Measurements from ENCODE around the gene PPIA.

The PPIA gene

DNA sequence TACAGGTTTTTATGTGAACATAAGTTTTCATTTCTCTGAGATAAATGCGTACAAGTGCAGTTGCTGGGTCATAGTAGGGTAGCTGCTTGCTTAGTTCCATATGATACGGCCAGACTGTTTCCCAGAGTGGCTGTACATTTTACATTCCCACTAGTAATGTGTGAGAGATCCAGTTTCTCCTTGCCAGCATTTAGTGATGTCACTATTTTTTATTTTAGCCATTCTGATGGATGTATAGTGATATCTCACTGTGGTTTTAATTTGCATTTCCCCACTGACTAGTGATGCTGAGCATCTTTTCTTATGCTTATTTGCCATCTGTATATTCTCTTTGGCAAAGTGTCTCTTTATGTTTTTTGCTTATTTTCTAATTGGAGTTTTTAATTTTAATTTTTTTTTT, 43.7 kb upstream of the PPIA start (continued):
- no peak for TF ChIP-seq PPARA (CRISPR knock-in tag; IDR thresholded peaks at IDR 0.05; ENCODE audit: borderline replicate concordance)
- TF ChIP-seq ISL1 (CRISPR knock-in tag; IDR thresholded peaks at IDR 0.05): no peak
- no peak for TF ChIP-seq ZNF8 (CRISPR knock-in tag; IDR thresholded peaks at IDR 0.05)
- TF ChIP-seq, protein P1, sequence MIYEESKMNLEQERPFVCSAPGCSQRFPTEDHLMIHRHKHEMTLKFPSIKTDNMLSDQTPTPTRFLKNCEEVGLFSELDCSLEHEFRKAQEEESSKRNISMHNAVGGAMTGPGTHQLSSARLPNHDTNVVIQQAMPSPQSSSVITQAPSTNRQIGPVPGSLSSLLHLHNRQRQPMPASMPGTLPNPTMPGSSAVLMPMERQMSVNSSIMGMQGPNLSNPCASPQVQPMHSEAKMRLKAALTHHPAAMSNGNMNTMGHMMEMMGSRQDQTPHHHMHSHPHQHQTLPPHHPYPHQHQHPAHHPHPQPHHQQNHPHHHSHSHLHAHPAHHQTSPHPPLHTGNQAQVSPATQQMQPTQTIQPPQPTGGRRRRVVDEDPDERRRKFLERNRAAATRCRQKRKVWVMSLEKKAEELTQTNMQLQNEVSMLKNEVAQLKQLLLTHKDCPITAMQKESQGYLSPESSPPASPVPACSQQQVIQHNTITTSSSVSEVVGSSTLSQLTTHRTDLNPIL (CRISPR knock-in tag; IDR thresholded peaks at IDR 0.05; ENCODE audit: low read depth): no peak
- TF ChIP-seq, protein P2, sequence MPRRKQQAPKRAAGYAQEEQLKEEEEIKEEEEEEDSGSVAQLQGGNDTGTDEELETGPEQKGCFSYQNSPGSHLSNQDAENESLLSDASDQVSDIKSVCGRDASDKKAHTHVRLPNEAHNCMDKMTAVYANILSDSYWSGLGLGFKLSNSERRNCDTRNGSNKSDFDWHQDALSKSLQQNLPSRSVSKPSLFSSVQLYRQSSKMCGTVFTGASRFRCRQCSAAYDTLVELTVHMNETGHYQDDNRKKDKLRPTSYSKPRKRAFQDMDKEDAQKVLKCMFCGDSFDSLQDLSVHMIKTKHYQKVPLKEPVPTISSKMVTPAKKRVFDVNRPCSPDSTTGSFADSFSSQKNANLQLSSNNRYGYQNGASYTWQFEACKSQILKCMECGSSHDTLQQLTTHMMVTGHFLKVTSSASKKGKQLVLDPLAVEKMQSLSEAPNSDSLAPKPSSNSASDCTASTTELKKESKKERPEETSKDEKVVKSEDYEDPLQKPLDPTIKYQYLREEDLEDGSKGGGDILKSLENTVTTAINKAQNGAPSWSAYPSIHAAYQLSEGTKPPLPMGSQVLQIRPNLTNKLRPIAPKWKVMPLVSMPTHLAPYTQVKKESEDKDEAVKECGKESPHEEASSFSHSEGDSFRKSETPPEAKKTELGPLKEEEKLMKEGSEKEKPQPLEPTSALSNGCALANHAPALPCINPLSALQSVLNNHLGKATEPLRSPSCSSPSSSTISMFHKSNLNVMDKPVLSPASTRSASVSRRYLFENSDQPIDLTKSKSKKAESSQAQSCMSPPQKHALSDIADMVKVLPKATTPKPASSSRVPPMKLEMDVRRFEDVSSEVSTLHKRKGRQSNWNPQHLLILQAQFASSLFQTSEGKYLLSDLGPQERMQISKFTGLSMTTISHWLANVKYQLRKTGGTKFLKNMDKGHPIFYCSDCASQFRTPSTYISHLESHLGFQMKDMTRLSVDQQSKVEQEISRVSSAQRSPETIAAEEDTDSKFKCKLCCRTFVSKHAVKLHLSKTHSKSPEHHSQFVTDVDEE (CRISPR knock-in tag; IDR thresholded peaks at IDR 0.05): no peak

DNA sequence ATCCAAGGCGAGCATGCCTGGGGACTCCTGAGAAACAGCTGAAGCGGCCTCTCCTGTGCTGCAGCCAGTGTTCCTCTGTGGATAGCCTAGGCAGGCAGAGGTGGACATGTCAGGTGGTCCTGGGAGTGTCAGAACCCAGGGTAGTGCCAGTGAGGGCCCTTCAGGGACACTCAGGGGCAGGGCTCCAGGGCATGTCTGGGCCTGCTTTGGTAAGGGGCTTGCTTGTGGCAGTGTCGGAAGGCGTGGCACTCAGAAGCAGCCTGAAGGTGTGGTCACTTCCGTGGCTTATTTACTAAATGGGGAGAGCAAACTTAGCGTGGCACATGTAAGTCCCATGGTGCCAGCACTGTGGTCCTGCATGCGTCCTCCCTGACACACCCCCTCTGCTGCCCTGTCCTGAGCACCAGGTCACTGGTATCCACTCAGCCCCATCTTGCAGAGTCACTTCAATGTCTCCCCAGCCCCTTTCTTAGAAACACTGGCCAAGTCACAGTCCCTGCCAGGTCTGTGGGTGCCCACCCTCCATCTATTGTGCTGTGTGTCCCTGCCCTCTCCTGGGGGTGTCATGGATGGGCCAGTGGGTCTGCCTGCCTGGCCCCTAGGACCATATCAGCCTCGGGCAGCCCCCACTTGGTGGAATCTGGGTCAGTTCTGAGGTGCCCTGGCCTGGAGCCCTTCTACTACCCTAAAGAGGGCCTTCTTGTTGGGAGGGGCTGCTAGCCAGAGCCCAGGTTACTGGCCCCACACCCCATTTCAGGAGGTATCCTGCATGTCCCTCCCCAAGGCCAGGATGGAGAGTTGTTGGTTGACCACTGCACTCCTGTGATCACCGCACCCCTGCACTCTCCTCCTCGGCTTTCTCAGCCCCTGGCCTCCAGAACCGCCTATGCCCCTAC, 41.4 kb upstream of the PPIA start:
- TF ChIP-seq TOX (CRISPR knock-in tag; IDR thresholded peaks at IDR 0.05; ENCODE audit: borderline replicate concordance): no peak
- TF ChIP-seq ZNF70 (CRISPR knock-in tag; IDR thresholded peaks at IDR 0.05): no peak
- TF ChIP-seq, protein P3, sequence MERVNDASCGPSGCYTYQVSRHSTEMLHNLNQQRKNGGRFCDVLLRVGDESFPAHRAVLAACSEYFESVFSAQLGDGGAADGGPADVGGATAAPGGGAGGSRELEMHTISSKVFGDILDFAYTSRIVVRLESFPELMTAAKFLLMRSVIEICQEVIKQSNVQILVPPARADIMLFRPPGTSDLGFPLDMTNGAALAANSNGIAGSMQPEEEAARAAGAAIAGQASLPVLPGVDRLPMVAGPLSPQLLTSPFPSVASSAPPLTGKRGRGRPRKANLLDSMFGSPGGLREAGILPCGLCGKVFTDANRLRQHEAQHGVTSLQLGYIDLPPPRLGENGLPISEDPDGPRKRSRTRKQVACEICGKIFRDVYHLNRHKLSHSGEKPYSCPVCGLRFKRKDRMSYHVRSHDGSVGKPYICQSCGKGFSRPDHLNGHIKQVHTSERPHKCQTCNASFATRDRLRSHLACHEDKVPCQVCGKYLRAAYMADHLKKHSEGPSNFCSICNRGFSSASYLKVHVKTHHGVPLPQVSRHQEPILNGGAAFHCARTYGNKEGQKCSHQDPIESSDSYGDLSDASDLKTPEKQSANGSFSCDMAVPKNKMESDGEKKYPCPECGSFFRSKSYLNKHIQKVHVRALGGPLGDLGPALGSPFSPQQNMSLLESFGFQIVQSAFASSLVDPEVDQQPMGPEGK (CRISPR knock-in tag; IDR thresholded peaks at IDR 0.05; ENCODE audit: borderline replicate concordance): no peak
- TF ChIP-seq ZFP30 (CRISPR knock-in tag; IDR thresholded peaks at IDR 0.05): no peak
- TF ChIP-seq, protein P4, sequence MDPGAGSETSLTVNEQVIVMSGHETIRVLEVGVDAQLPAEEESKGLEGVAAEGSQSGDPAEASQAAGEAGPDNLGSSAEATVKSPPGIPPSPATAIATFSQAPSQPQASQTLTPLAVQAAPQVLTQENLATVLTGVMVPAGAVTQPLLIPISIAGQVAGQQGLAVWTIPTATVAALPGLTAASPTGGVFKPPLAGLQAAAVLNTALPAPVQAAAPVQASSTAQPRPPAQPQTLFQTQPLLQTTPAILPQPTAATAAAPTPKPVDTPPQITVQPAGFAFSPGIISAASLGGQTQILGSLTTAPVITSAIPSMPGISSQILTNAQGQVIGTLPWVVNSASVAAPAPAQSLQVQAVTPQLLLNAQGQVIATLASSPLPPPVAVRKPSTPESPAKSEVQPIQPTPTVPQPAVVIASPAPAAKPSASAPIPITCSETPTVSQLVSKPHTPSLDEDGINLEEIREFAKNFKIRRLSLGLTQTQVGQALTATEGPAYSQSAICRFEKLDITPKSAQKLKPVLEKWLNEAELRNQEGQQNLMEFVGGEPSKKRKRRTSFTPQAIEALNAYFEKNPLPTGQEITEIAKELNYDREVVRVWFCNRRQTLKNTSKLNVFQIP (CRISPR knock-in tag; IDR thresholded peaks at IDR 0.05; ENCODE audit: borderline replicate concordance, low read depth): no peak
- TF ChIP-seq ZNF565 (CRISPR knock-in tag; conservative IDR thresholded peaks at IDR 0.05; ENCODE audit: low read depth): no peak
- no peak for TF ChIP-seq ZFP3 (CRISPR knock-in tag; IDR thresholded peaks at IDR 0.05)
- TF ChIP-seq, protein P5, sequence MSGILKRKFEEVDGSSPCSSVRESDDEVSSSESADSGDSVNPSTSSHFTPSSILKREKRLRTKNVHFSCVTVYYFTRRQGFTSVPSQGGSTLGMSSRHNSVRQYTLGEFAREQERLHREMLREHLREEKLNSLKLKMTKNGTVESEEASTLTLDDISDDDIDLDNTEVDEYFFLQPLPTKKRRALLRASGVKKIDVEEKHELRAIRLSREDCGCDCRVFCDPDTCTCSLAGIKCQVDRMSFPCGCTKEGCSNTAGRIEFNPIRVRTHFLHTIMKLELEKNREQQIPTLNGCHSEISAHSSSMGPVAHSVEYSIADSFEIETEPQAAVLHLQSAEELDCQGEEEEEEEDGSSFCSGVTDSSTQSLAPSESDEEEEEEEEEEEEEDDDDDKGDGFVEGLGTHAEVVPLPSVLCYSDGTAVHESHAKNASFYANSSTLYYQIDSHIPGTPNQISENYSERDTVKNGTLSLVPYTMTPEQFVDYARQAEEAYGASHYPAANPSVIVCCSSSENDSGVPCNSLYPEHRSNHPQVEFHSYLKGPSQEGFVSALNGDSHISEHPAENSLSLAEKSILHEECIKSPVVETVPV (CRISPR knock-in tag; IDR thresholded peaks at IDR 0.05): no peak
- TF ChIP-seq SNAI2 (CRISPR knock-in tag; IDR thresholded peaks at IDR 0.05): no peak
- TF ChIP-seq ZC3H10 (CRISPR knock-in tag; IDR thresholded peaks at IDR 0.05): no peak
- TF ChIP-seq GLIS3 (CRISPR knock-in tag; IDR thresholded peaks at IDR 0.05): no peak
- TF ChIP-seq, protein P2 (CRISPR knock-in tag; IDR thresholded peaks at IDR 0.05): no peak
- TF ChIP-seq ZNF8 (CRISPR knock-in tag; IDR thresholded peaks at IDR 0.05): no peak
- TF ChIP-seq ESRRG (CRISPR knock-in tag; IDR thresholded peaks at IDR 0.05): no peak
- no peak for TF ChIP-seq BACH2 (CRISPR knock-in tag; IDR thresholded peaks at IDR 0.05; ENCODE audit: borderline replicate concordance)
- TF ChIP-seq OSR1 (CRISPR knock-in tag; IDR thresholded peaks at IDR 0.05): no peak
- TF ChIP-seq ISL1 (CRISPR knock-in tag; IDR thresholded peaks at IDR 0.05): no peak
- TF ChIP-seq RARB (CRISPR knock-in tag; IDR thresholded peaks at IDR 0.05): no peak
- ATAC-seq: no peak
